Measurements from ENCODE around the gene NT5DC3.

Gene NT5DC3

DNA sequence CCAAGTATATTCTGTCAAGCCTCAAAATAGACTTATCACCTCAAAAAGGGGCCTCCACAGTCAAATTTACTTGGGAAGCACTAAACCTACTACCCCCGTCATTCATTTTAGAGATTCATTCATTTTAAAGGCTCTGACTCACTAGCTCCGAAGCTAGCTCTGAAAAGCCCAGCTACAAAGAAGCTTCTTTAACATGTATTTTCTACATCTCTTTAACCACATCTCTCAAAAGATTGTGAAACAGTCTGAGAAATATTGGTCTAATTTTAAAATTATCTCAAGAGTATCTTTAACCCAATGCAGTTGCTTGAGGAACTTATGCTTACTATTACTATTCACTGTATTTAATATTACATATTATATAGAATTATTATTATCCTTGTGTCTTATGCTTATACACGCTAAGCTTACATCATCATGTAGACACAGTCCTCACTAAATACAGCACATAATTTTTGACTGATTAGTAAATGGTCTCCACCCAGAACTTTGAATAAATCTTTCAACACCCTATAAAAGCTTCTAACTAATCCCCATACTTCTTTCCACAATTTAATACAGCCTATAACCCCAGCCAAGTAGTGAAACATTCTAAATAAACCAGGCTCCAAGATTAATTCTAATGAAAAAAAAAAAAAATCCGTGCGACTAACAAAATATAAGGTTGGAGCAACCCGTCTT, 7.8 kb downstream of the NT5DC3 start:
- no peak overlapping the region for H3K4me3 ChIP-seq
- TF ChIP-seq, protein P1, sequence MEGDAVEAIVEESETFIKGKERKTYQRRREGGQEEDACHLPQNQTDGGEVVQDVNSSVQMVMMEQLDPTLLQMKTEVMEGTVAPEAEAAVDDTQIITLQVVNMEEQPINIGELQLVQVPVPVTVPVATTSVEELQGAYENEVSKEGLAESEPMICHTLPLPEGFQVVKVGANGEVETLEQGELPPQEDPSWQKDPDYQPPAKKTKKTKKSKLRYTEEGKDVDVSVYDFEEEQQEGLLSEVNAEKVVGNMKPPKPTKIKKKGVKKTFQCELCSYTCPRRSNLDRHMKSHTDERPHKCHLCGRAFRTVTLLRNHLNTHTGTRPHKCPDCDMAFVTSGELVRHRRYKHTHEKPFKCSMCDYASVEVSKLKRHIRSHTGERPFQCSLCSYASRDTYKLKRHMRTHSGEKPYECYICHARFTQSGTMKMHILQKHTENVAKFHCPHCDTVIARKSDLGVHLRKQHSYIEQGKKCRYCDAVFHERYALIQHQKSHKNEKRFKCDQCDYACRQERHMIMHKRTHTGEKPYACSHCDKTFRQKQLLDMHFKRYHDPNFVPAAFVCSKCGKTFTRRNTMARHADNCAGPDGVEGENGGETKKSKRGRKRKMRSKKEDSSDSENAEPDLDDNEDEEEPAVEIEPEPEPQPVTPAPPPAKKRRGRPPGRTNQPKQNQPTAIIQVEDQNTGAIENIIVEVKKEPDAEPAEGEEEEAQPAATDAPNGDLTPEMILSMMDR (IDR thresholded peaks at IDR 0.05), result no peak
- H3K27ac ChIP-seq, result peak overlapping the region in 1 of 2 donors; percentile 15
- DNase-seq (ENCODE audit: low spot score), result no peak

DNA sequence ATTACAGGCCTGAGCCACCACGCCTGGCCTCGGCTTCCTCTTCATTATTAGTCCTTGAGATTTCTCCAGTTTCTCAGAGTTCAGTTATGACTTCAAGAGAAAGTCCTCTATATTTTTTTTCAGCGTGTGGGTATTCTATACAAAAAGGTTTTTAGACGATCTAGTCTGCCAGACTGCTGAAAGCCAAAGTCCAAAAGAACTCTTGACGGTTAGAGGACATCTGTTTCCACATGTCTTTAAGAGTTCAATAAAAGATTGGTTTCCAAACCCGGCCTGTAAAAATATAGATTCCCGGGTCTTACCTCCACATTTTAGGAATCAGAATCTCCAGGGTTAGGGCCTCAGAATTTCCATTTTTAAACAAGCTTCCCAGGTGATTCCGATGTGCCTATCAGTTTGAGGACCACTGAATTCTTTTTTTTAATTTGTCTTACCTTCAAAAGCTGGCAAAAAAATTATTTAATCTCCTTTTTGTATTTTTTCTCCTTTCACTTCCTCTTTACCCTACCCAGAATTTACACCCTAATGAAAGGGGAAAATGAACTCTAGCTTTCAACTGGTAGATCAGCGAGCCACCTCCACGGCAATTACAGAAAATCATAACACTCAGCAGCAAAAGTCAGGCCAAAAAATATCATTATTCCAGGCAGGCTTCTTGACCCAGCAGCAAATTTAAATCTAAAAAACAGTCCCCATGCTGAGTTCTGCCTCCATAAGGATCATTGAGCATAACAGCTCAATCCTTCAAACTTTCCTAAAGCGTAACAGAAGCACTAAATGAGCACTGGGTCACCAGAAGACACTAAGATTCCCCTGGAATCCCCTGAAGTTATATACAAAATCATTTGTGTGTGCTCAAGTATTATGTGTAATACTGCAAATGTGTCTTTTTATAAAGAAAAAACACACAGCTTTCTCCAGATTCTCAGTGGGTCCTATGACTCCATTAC, 8.7 kb downstream of the NT5DC3 start:
- Histone ChIP-seq H3K27ac (peak overlapping the region; percentile 15 to 39), H3K4me3 (no peak overlapping the region)
- TF ChIP-seq, protein P1 (IDR thresholded peaks at IDR 0.05), result no peak
- DNase-seq (ENCODE audit: low spot score), result no peak

DNA sequence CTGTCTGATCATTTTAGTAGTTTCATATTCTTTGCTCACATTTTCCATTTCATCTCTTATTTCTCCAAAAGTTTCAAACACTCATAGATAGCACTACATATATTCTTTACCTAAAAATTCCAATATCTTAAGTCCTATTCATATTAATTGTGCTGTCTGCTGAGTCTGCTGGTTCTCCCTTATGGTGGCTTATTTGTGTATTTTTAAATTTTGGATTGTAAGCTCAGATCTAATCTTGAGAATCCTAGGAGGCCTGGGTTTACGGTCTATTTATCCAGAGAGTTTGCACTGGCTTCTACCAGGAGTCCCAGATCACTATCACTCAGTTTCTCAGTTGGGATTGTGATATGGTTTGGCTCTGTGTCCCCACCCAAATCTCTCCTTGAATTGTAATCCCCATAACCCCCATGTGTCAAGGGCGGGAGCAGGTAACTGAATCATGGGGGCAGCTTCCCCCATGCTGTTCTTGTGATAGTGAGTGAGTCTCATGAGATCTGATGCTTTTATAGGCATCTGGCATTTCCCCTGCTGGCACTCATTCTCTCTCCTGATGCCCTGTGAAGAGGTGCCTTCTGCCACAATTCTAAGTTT, 10.2 kb downstream of the NT5DC3 start:
- Histone ChIP-seq H3K27ac (no peak overlapping the region), H3K4me3 (no peak overlapping the region)
- DNase-seq (ENCODE audit: low spot score), result no peak
- TF ChIP-seq, protein P1 (IDR thresholded peaks at IDR 0.05), result no peak

DNA sequence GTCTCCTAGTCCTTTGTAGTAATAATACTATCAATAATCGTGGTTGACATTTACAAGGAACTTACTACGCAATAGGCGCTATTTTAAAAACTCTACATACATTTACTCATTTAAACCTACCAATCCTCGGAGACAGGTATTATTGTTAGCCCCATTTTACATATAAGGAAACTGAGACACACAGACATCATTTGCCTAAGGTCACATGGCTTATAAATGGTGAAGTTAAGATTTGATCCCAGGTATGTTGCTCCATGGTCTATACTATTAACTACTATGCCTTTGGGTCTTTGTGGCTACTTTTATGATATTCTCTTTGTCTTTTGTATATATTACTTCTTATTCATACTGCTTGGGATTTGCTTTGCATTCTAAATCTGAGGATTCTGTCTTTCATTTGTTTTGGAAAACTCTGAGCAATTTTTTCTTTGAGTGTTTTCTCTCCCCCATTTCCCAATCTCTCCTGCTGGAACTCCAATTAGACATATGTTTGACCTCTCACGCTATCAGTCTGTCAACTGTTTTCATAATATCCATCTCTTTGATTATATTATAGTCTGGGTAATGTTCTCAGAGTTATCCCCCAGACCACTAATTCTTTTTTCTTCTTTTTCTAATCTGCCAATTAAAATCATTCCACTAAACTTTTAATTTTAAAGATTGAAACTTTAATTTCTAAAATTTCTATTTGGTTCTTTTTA, 10.9 kb downstream of the NT5DC3 start:
- Histone ChIP-seq H3K27ac (no peak overlapping the region), H3K4me3 (no peak overlapping the region)
- DNase-seq (ENCODE audit: low spot score), result no peak
- TF ChIP-seq, protein P1 (IDR thresholded peaks at IDR 0.05), result no peak

DNA sequence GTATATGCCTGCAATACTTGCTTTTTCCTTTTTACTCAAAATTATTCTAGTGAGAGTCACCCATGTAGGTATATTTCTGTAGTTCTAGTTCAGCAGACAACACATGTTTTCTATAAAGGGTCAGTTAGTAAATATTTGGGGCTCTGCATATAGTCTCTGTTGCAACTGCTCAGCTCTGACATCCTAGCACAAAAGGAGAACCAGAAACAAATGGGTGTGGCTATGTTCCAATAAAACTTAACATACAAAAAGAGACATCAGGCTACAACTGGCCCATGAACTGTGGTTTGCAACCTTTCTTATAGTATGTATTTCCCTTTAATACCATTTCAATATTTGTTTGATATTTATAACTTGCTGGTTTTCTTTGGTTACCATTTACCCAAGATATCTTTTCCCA, 11.9 kb downstream of the NT5DC3 start:
- no peak overlapping the region for H3K4me3 ChIP-seq
- H3K27ac ChIP-seq, result no peak overlapping the region
- TF ChIP-seq, protein P1 (IDR thresholded peaks at IDR 0.05), result no peak
- no peak for DNase-seq (ENCODE audit: low spot score)

DNA sequence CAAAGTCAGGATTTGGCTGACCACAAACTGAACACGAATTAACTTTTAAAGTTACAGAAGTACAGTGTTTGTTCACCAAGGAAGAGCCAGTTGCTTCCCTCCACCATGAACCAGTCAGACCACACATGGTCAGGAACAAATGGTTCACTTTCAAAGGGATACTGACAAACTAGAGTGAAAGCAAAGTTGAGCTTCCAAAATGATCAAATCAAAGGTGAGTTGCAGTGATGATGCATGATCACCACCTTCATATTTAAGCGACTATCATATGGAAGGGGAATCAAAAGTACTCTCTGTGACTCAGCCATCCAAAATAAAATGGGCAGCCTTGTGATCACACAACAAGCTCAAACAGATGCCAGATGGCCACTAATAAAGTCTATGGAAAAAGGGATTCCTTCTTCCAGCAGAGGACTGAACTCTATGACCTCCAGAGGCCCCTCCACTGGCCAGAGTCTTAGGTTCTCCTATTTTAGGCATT, 13.1 kb downstream of the NT5DC3 start:
- DNase-seq (ENCODE audit: low spot score), result no peak
- TF ChIP-seq, protein P1 (IDR thresholded peaks at IDR 0.05), result no peak
- Histone ChIP-seq H3K4me3 (no peak overlapping the region), H3K27ac (no peak overlapping the region)
